ENCODE data around the gene NPHP4.

GRCh38 chr1:6034750-6035096, 42.5 kb upstream of the NPHP4 start:
- TF ChIP-seq POLR2A (IDR thresholded peaks at IDR 0.05) (no peak), CTCF (IDR thresholded peaks at IDR 0.05) (no peak)
